Tibial nerve (tissue), 4 donors: Measurements from ENCODE around the gene AUTS2.

ENCODE experiments used
- CTCF ChIP-seq, 5 experiments: fragments of 200-600 bp in 3 of 5; fragments of 450-650 bp in 2 of 5; sonication (generic) in 3 of 5; IDR thresholded peaks; one replicate each; pipeline ENCODE4 v1.5.1; 2016 to 2019; ENCODE audit warnings: antibody characterized with exemption in 5 of 5, mild to moderate bottlenecking in 3 of 5, moderate library complexity in 2 of 5
- EP300 ChIP-seq, 2 donors: sonication (generic); formaldehyde crosslinking; IDR thresholded peaks; one replicate each; pipeline ENCODE4 v1.6.1; 2017; ENCODE audit warnings: antibody characterized with exemption in 2 of 2, mild to moderate bottlenecking in 1 of 2
- POLR2A ChIP-seq, 2 donors: fragments of 450-650 bp; IDR thresholded peaks; one replicate each; pipeline ENCODE4 v1.6.1; 2017; ENCODE audit warnings: antibody characterized with exemption in 2 of 2, mild to moderate bottlenecking in 2 of 2, moderate library complexity in 2 of 2

- TF ChIP-seq CTCF (IDR thresholded peaks at IDR 0.05), result no peak
- no peak for TF ChIP-seq POLR2A (IDR thresholded peaks at IDR 0.05)
- TF ChIP-seq EP300 (IDR thresholded peaks at IDR 0.05), result no peak
Observed at GRCh38 chr7:70400829-70401380, 802.6 kb downstream of the AUTS2 start.
